PC-3 (cell line): Measurements from ENCODE around the gene KCNG2. TPM values are rescaled to one million over a fixed set of nuclear protein-coding genes. Genes with fewer than 3 reads are reported as not detected.

ENCODE experiments used
- ATAC-seq: fragments of 200-7000 bp; cut with Tn5 transposase; 2 replicates; pipeline ENCODE4 v1.9.1; 2020; ENCODE audit warnings: mild to moderate bottlenecking, moderate library complexity
- BruUV-seq: library from RNA; stranded (reverse); fragments of 400-500 nt; replicated peaks from 2 replicates; lab custom pipeline; 2021; lab: Mats Ljungman, UMichigan
- CTCF ChIA-PET: fragments of 300-600 bp; sonication (Branson Sonifier 250); formaldehyde crosslinking; loops from one replicate; lab custom pipeline; 2022; ENCODE audit warnings: antibody characterized with exemption; lab: Charles Lee
- POLR2A ChIA-PET: fragments of 300-600 bp; sonication (Branson Sonifier 250); formaldehyde crosslinking; loops from one replicate; lab custom pipeline; 2022; ENCODE audit warnings: antibody characterized with exemption; ENCODE audit not compliant: unreplicated experiment; lab: Charles Lee
- DNase-seq: peaks from one replicate; pipeline ENCODE4 v3.0.0-alpha.2; 2015
- H2AFZ ChIP-seq: fragments of 300-600 bp; sonication (generic); 2 replicates; pipeline ENCODE4 v1.6.0; 2016; ENCODE audit warnings: antibody characterized with exemption, low read length
- H3F3A ChIP-seq: fragments of 300-600 bp; sonication (generic); one replicate; pipeline ENCODE4 v1.6.0; 2017; ENCODE audit warnings: antibody characterized with exemption, low read length, control low read depth, mild to moderate bottlenecking; ENCODE audit not compliant: unreplicated experiment
- H3K27ac ChIP-seq: fragments of 300-600 bp; sonication (generic); 2 replicates; pipeline ENCODE4 v1.5.1; 2016; ENCODE audit warnings: mild to moderate bottlenecking, low read length
- H3K27me3 ChIP-seq: fragments of 300-600 bp; sonication (generic); 2 replicates; pipeline ENCODE4 v1.6.1; 2016; ENCODE audit warnings: low read length, mixed read lengths
- H3K36me3 ChIP-seq: fragments of 300-600 bp; sonication (generic); 2 replicates; pipeline ENCODE4 v1.6.1; 2016; ENCODE audit warnings: low read depth, mixed run types, low read length, mixed read lengths
- H3K4me1 ChIP-seq: fragments of 300-600 bp; sonication (generic); 2 replicates; pipeline ENCODE4 v1.5.1; 2016; ENCODE audit warnings: low read length; ENCODE audit not compliant: insufficient read depth
- H3K4me2 ChIP-seq: fragments of 300-600 bp; sonication (generic); 2 replicates; pipeline ENCODE4 v1.6.0; 2016; ENCODE audit warnings: low read length
- H3K4me3 ChIP-seq: fragments of 300-600 bp; sonication (generic); 2 replicates; pipeline ENCODE4 v1.5.1; 2016; ENCODE audit warnings: mild to moderate bottlenecking, low read length, mixed read lengths
- H3K79me2 ChIP-seq: fragments of 300-600 bp; sonication (generic); 2 replicates; pipeline ENCODE4 v1.6.1; 2017; ENCODE audit warnings: low read length, mixed read lengths
- H3K9ac ChIP-seq: fragments of 300-600 bp; sonication (generic); 2 replicates; pipeline ENCODE4 v1.6.0; 2016; ENCODE audit warnings: mild to moderate bottlenecking, low read length
- H3K9me2 ChIP-seq: fragments of 300-600 bp; sonication (generic); replicated peaks from 2 replicates; pipeline ENCODE4 v1.6.1; 2016; ENCODE audit warnings: mixed run types, low read length, mixed read lengths
- H3K9me3 ChIP-seq: fragments of 300-600 bp; sonication (generic); 2 replicates; pipeline ENCODE4 v1.6.1; 2016; ENCODE audit warnings: low read length, mixed read lengths
- H4K20me1 ChIP-seq: fragments of 300-600 bp; sonication (generic); 2 replicates; pipeline ENCODE4 v1.6.1; 2016; ENCODE audit warnings: low read length, mixed read lengths
- CTCF ChIP-seq: fragments of 300-600 bp; sonication (generic); conservative IDR thresholded peaks from 2 replicates; pipeline ENCODE4 v1.5.1; 2017; ENCODE audit warnings: antibody characterized with exemption, low read depth, mild to moderate bottlenecking, low read length
- EZH2 ChIP-seq: fragments of 300-600 bp; sonication (generic); IDR thresholded peaks from one replicate; pipeline ENCODE4 v1.6.1; 2017; ENCODE audit warnings: antibody characterized with exemption, mild to moderate bottlenecking, low read length; ENCODE audit not compliant: unreplicated experiment
- EZH2phosphoT487 ChIP-seq: fragments of 300-600 bp; sonication (generic); IDR thresholded peaks from 2 replicates; pipeline ENCODE4 v1.6.1; 2018; ENCODE audit warnings: mild to moderate bottlenecking, antibody characterized with exemption, low read length, borderline replicate concordance
- intact Hi-C: fragments of 100-400 bp; cut with micrococcal nuclease; formaldehyde crosslinking; loops from 2 replicates; pipeline ENCODE4 v1.9.0; 2023
- total RNA-seq: library from RNA; depleted of rRNA; stranded (reverse); fragments of >200 nt; gene quantifications from 2 replicates; pipeline ENCODE4 v1.2.3, GENCODE V29; 2014

Gene KCNG2
- total RNA-seq, 1 experiment from 2014 or later, result not detected

GRCh38 chr18:79926306-79926705 lies 128.6 kb downstream of the KCNG2 start:
- Histone ChIP-seq H3K27me3 (no peaks in the 10 kb centered on the region), H3K36me3 (peaks cover 28% of the 10 kb centered on the region), H4K20me1 (no peaks in the 10 kb centered on the region), H3K4me2 (no peak overlapping the region), H3K79me2 (peaks cover 14% of the 10 kb centered on the region), H3K4me3 (no peak overlapping the region), H3K9ac (no peak overlapping the region), H3K4me1 (no peaks in the 10 kb centered on the region), H3F3A (no peaks in the 10 kb centered on the region), H3K9me2 (no peaks in the 10 kb centered on the region), H3K27ac (no peak overlapping the region), H2AFZ (no peak overlapping the region), H3K9me3 (peaks cover 11% of the 10 kb centered on the region)
- intact Hi-C loops, result no loop called here
- POLR2A ChIA-PET, result no interaction called here
- no TSS peak for BruUV-seq
- DNase-seq, result no peak
- CTCF ChIA-PET, result interaction anchor here (0.7 kb wide), 1 partner anchor 10 kb away, joined by 5 read pairs; no protein-coding TSS in a partner anchor
- TF ChIP-seq CTCF (no peak), EZH2 (no peak), EZH2phosphoT487 (no peak)
- ATAC-seq, result no peak

GRCh38 chr18:79926715-79927606 lies 129.2 kb downstream of the KCNG2 start:
- Histone ChIP-seq H4K20me1 (no peaks in the 10 kb centered on the region), H3K79me2 (peaks cover 19% of the 10 kb centered on the region), H3K4me3 (no peak overlapping the region), H3K4me2 (no peak overlapping the region), H3K9me2 (no peaks in the 10 kb centered on the region), H3K27ac (no peak overlapping the region), H2AFZ (no peak overlapping the region), H3K36me3 (peaks cover 34% of the 10 kb centered on the region), H3K27me3 (no peaks in the 10 kb centered on the region), H3F3A (no peaks in the 10 kb centered on the region), H3K9me3 (peaks cover 11% of the 10 kb centered on the region), H3K4me1 (no peaks in the 10 kb centered on the region), H3K9ac (no peak overlapping the region)
- TF ChIP-seq EZH2phosphoT487 (no peak), EZH2 (no peak), CTCF (no peak)
- DNase-seq (no peak), ATAC-seq (no peak)
- no TSS peak for BruUV-seq
- intact Hi-C loops, result no loop called here
- ChIA-PET CTCF (interaction anchor here (0.7 kb wide), 1 partner anchor 10 kb away, joined by 5 read pairs; no protein-coding TSS in a partner anchor), POLR2A (no interaction called here)
